Cerebellar cortex (tissue), 1 donor: ENCODE data around the gene ARHGEF16.

Source experiments
- DNase-seq: peaks from one replicate; pipeline ENCODE4 v3.0.0-alpha.2; 2015; ENCODE audit warnings: low spot score

The ARHGEF16 gene

DNA sequence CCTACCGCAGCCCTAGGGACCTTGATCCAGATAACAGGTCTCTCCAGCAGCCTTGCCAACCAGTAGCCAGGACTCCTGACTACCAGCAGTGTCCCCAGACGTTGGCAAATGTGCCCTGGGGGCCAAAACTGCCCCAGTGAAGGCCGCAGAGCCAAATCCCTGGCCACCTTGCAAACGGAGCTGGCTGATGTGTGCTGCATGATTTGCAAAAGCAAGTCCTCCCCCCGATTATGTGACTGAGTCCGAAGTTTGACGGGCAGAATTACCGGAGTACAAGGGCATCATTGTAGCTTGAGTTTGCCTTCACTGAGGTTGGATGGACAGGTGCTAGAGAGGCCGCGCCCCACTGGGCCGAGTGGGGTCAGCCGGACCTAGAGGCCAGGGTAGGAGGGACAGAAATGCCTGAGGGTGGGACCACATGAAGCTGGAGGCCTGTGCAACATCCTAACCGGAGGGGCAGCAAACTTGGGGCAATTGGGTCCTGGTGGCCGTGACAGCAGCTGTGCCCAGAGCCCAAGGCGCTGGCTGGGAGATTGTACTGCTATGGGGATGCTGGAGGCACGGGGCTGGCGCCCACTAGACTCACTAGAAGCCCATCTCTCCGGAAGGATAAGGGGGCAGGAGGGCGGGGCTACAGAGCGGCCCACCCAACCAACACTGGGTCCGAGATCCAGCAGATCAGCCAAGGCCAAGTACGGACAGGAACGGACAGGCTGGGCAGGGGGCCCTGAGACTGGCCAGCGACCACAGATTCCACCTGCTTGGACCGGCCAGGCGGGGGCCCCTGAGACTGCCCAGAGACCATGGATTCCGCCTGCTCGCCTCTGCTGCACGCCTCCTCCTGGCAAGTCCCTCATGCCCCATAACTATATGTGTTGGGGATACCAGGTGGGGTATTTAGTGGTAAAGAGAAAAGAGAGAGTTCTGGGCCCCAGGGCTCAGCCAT lies 2.8 kb downstream of the ARHGEF16 start:
- no peak for DNase-seq

DNA sequence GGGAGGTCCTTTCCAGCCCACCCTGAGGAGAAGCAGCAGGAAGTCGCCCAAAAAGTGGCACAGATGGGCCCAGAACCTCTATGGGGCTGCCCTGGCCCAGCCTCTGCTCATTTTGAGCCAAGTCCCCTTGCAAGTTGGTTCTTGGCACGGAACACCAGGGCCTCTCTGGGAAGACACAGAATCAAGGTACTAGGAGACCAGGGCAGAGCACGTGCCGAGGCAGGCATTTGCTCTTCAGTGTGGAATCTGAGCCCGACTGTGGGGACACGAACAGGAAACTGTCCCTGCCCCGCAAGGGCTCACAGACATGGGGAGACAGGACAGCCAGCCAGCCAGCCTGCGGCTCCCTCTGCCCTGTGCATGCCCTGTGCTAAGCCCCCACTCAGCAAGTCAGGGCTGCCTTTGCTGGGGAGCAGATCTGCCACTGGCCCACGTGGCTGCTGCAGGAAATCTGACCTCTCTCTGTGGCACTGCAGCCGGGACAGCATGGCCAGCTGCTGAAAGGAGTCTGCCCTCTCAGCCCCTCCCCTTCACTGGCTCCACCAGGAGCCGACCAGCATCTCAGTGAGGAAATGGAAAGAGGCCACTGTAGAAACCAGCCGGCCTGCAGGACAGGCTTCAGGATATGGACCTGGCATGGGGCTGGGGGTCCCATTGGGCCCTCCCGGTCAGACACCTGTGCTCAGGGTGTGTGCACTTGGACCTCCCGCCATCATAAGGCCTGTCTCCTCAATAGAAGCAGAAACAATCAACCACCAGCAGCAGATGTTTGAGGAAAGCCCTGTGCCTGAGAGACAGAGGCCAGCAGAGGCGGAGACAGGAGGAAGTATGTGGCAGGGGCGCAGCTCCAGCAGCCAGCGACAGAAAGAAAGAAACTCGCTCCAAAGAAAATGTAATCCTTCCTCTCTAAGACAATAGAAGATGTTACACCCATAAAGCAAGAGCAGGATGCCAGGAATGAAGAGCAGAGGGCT lies 3.7 kb downstream of the ARHGEF16 start:
- no peak for DNase-seq

DNA sequence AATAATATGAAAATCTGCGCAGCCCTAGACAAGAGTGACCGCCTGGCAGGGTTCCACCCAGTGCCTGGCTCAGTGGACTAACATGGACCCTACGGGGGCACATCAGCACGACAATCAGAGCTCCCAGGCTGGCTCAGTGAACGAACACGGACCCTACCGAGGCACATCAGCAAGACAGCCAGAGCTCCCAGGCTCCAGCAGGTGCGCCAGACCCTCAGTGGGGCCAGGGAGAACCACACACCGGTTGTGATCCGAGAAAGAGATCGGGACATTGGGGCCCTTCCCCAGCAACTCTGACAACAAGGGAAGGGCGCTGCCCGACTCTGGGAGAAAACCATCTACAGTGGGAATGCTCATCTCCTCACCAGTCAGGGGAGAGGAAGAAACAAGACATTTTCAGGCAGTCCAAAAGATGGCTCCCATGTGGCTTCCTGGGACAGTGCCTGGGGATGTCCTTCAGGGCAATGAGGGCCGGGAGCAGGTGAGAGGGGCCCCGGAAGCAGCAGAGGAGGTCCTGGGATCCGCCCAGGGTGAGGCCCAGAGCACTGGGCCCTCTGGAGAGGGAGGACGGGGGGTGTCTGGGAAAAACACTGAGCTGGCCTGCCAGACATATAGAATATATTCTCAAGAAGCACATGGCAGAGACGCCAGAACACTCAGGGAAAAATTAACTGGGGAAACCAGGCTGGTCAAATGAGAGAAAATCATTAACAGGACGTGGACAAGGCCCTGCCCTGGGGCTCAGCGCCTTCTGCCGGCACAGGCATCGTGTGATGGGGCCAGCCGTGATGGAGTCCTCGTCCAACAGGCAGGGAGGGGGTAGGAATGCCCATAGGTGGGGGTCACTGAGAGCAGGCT lies 4.8 kb downstream of the ARHGEF16 start:
- DNase-seq, result no peak

DNA sequence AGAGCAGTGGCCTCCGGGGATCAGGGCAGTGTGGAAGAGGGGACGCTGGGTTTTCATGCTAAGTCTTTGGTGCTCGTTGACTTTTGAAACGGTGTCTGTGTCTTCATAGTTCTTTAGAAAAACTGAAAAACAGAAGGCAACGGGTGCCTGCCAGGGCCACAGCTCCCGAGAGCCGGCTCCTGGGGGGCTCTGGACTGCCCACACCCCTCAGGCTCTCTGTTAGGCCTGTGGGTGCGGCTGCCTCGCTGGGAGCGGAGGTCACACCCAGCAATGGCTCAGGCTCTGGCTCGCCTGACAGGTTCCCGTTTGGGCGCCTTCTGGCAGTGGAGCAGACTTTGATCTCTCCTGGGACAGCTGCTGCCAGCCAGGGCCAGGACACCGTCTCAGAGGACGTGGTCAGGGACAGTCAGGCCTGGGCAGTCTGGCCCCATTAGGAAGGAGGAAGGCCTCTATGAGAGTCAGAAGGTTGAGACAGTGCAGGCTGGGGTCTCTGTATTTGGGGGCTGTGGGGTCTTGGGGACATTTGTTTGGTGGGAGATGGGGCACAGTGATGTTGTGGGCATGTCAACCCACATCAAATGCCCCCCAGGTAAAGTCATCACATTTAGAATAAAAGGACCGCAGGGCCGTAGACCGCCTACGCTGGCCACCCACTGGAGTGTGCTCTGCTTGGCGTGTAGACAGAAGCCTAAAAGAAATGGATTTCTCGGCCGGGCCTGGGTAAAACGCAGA lies 5.6 kb downstream of the ARHGEF16 start:
- no peak for DNase-seq

DNA sequence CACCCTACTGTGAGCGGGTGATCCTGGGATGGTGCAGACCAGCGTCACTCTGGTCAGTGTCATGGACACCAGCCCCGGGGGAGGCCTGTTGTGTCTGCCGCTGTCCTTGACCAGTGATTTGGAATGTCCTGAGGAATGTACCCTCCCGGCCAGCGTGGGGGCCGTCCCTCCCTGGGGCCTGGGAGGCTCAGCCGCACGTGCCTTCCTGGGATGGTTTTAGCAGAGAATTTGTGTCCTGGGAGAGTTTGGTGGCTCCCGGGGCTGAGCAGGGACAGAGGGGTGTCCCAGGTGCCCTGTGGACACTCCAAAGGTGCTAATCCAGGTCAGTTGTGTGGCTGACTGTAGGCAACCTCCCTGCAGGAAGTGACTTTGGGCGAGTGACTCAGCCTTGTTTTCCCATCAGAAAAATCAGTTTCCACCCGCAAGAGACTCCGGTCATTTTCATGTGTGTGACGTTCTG lies 6.2 kb downstream of the ARHGEF16 start:
- DNase-seq, result no peak

DNA sequence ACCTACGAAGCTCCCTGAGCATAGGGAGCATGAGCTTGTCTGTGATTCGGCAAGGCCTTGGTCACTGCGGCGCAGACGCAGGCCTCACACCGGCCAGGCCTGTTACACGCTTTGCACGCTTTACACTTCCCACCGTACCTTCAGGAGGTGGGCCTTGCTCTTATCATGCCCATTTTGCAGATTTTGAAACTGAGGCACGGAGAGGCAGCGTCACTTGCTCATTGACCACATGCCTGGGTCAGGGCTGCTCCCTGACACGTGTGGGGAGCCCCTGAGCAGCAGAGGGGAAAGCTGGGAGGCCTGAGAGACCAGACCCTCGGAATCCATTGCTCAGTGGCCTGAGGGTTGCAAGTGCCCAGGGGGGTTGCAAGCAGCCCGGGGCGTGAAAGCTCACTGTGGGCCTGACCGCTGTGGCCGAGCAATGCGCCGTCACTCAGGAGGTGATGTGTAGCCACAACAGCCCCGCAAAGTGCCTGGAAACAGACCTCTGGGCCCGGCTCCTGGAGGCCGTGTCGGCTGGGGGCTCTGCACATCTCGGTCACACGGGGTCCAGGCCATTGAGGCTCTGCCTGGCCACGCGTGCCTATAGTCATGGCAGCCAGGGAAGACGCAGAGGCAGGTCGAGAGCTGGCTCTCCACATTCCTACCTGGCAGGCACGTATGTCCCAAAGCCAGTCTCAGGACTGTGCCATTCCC lies 6.9 kb downstream of the ARHGEF16 start:
- DNase-seq, result no peak

DNA sequence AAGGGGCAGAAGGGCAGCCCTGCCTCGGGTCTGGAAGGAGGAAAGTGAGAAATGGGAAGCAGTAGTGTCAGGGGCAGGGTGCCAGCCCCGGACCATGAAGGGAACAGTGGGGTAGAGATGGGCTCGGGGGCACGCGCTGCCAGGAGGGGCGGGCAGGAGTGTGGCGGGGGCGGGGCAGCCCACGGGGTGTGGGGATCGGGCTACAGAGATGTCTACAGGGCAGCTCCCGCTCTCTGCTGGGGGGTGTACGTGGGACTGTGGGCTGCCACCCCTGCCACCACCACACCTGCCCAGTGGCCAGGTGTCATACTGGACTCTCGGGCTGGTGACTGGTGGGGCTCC lies 7.4 kb downstream of the ARHGEF16 start:
- DNase-seq, result no peak

DNA sequence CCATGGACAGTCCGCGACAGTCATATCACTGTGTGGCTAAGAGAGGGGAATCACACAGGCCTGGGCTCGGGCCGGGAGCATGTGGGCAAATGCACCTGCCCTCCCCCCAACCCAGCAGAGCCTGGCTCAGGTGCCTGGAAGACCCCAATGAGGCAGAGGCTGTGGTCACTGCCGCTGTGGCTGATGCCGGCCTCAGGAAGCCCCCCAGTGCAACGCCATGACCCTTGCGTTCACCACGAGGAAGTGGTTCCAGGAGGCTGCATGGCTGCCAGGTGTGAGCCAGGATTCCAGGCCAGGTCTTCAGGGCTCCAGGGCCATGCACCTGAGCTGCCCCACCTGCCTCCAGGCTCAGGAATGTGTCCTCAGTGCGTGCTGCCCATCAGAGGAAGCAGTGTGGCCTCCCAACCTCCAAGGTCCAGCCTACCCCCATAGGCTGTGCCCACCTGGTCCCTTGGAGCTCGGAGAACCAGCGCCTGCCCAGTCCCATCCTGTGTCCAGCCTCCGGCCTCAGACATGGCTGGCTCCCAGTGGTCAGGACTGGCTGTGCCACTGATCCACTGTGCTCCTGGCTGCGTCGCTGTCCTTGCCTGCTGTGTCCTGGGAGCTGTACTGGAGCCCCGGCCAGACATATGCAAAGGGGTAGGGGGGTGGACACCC lies 8.0 kb downstream of the ARHGEF16 start:
- DNase-seq, result no peak

DNA sequence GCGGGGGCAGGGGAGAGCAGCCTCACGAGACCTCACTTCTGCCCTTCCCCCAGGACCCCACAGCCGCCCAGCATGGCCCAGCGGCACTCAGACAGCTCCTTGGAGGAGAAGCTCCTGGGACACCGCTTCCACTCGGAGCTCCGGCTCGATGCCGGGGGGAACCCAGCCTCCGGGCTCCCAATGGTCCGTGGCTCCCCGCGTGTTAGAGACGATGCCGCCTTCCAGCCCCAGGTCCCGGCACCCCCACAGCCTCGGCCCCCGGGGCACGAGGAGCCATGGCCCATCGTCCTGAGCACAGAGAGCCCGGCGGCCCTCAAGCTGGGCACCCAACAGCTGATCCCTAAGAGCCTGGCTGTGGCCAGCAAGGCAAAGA lies 8.5 kb downstream of the ARHGEF16 start:
- DNase-seq, result no peak

DNA sequence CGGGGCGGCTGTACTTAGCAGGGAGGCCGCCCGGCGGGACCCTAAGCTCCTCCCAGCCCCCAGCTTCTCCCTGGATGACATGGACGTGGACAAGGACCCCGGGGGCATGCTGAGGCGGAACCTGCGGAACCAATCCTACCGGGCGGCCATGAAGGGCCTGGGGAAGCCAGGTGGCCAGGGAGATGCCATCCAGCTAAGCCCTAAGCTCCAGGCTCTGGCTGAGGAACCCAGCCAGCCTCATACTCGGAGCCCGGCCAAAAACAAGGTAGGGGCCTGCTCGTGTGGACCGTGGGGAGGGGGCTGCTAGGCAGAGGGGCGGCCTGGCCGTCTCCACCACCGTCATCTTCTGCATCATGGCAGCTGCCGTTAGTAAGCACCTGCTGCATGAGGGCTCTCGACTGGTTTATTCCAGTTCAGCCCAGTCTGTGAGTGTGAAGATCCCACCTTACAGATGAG lies 9.0 kb downstream of the ARHGEF16 start:
- DNase-seq, result no peak

DNA sequence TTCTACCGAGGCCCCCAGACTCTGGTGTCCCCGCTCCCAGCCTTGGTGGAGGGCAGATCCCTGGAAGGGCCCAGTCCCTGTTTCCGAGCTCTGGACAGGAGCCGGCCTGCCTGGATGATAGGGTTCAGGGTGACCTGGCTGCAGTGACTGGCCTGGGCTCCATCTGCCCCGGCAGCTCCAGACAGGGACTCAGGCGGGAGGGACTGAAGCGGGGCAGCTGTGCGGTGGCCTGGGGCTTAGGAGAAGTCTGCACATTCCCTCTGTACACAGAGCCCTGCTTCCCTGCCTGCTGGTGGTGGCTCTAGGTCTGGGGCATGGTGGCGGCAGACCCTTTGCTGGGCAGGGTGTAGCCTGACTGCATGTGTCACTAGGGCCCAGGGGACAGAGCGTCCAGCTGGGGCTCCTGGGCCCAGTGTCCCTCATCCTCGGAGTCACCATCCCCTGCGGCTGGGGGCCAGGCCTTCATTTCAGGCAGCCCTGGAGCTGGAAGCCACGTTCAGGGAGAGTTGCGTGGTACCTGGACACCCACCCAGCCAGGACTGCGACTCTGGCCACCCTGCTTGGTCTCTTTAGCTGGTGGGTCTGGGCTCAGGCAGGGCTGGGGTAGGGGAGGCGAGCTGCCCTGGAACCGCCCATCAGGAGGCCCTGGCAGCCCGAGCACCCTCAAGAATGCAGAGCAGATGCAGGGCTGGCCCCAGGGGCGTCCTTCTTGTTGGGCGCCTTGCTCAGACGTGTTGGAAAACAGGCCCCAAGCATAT lies 9.6 kb downstream of the ARHGEF16 start:
- no peak for DNase-seq

DNA sequence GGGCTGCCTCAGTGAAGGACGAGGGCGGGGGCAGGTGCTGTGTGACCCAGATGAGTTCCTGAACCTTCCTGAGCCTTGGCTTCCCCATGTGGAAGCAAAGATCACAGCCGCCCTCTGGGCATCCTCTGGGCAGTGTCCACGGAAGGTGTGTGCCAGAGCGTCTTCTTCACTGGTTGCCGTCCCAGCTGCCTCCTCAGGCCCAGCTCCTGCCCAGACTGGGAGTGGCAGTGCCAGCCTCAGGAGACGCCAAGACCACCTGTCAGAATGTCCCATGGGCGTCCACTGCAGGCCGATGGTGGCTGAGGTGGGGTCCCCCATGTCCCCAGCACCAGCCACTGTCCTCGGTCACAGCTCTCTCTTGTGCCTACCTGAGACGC lies 10.2 kb downstream of the ARHGEF16 start:
- DNase-seq, result no peak

DNA sequence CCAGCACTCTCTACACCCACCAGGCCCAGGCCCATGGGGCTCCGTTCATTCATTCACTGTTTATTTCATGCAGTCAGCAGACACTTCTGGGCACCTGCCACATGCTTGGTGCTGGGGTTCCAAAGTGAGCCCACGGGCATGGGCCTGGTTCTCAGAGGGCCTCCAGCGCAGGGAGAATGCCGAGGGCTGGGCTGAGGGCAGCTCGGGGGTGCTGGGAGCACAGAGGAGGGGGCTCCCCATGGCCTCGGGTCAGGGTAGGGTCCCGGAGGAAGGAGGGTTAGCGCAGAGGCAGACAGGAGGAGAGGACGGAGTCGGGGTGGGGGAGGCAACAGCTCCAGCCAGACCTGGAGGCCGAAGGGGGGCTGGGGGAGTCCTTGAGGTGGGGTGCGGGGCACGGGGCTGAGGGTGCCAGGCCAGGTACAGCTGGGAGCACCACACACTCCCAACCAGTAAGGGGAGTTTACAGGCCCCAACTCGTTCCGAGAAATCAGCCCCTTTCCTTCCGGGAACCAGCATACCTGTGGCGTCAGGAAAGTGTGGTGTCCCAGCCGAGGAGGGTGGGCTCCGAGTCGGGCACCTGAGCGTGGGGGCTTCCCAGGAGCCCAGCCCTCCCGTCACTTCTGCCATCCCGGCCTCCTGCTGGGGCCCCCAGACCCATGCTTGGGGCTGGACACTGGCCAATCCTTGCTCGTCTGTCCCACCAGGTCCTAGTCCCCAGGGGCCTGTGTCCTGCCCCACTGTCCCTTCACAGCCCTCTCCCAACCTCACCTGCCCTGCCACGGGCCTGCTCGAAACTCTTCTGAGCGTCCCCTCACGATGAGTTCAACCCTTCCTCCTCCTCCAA lies 10.8 kb downstream of the ARHGEF16 start:
- DNase-seq, result no peak

DNA sequence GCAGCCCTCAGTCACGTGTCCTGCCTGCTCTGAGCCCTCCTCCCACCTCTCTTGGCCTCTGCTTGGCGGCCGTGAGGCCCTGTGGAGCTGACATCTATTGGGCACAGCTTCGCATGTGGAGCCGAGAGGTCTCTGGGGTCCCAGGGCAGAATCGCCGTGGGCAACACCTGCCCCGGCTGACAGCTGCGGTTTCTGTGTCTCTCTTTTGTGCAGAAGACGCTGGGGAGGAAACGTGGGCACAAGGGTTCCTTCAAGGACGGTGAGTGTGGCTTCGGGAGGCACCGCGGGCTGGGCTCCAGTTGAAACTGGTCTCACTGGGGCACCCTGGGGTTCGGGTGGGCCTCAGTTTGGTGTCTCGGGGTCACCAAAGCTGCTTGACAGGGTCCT lies 11.5 kb downstream of the ARHGEF16 start:
- no peak for DNase-seq

DNA sequence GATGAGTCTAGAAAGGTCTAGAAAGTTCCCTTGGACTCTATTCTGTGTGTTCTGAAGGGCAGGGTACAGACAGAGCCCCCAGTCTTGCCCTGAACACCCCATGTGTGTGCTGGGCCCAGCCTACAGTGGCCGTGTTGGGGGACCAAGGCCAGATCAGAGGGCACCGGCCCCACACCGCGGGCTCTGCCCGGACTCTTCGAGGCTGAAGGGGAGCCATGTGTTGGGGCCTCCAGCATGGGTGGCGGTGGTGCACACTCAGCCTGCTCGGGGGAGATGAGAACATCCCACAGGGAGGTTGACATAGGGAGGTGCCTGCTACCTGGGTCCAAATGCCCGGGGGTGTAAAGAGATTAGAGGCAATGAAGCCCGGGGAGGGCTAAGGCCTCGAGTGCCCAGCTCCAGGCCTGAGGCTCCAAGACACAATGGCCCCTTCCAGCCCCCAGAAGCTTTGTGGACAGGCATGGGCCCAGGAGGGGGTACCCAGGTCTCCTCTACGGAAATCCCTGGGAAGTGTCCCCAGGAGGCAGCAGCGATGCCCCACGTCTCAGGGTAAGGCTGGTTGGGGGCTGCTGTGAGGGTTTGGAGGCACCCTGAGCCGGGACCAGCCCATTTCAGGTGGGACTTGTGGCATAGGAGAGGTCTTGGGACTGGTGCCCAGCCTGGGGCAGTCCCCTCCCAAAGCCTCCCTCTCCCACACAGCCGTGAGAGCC lies 12.1 kb downstream of the ARHGEF16 start:
- no peak for DNase-seq

DNA sequence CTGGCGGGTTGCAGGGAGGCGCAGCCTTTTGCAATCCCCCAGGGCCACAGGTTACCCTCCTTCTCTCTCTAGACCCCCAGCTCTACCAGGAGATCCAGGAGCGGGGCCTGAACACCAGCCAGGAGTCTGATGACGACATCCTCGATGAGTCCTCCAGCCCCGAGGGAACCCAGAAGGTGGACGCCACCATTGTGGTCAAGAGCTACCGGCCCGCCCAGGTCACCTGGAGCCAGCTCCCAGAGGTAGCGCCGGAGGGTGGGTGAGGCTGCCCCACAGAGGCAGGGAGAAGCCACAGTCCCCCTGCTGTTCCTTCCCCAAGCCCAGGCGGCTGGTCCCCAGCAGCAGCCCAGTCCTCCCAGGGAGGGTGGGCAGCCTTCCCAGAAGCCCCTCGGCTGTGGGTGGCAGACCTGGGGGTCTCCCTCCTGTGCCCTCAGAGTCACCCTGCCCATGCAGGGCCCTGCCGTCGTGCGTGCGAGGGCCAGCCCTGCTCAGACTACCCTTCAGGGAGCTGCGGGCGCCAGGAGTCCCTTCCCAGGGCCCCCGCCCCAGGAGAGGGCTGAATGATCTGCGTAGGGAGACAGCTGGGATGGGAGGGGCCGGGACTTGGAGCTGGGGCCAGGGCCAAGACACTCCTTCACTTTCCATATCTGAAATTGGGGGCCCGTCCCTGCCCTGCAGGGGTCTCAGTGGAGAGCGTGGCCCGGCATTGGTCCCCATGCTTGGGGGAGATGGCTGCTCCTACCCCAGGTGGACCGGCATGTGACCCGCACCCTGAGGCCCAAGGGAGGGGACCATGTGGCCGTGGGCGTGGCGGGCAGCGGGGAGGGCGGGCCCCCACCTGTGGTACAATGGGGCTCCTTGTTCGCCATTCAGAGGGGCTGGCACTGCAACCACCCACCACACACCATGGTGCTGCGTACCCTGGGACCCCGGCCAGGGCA lies 12.9 kb downstream of the ARHGEF16 start:
- no peak for DNase-seq
